Left colon (tissue), 2 donors: Measurements from ENCODE around the gene BTN3A1. TPM values are rescaled to one million over a fixed set of nuclear protein-coding genes. Genes with fewer than 3 reads are reported as not detected.
A peak's percentile ranks its signal among the peaks of the same experiment; 100 is the strongest.
"Not testable (repeated sequence)": the region's sequence is repeated elsewhere in the genome, so short reads cannot be mapped to it uniquely, and the experiment has no call there.

Source experiments
- ATAC-seq: fragments of 200-7000 bp; cut with Tn5 transposase; one replicate; pipeline ENCODE4 v1.9.1; 2020; ENCODE audit warnings: mild to moderate bottlenecking, moderate library complexity
- DNase-seq, 2 donors: peaks; one replicate each; pipeline ENCODE4 v3.0.0-alpha.2; 2020
- intact Hi-C, 2 donors: fragments of 100-400 bp; cut with DNase I in 1 of 2; cut with micrococcal nuclease in 1 of 2; formaldehyde crosslinking; loops; one replicate each; pipeline versions ENCODE4 v1.11.2 to v1.14.0; 2022; cut with DNase I, micrococcal nuclease
- total RNA-seq, 2 donors: library from RNA; stranded (reverse); fragmentation: NEBNext Ultra II Directional; extraction: Animal tissue kit (Norgen Biotek cat#: 25700); gene quantifications; one replicate each; pipeline ENCODE4 v1.2.1, GENCODE V29; 2021
- donor health status: DM: no; HTN: no; CAD: no.
- donor health status: DM: yes; HTN: yes; CAD: no.

Gene BTN3A1
- total RNA-seq, 2 donors from 2014 or later = 21.2 to 21.6 TPM

GRCh38 chr6:26375270-26375669 is 26.8 kb upstream of the BTN3A1 start:
- intact Hi-C loops = no loop called here
- ATAC-seq (no peak), DNase-seq (no peak)

- intact Hi-C loops = no loop called here
- DNase-seq (no peak), ATAC-seq (no peak)
These were observed 24.4 kb upstream of the BTN3A1 start for GRCh38 chr6:26377719-26378118.

- intact Hi-C loops, DNase-seq, ATAC-seq: not testable (repeated sequence)
These were observed 23.9 kb upstream of the BTN3A1 start for GRCh38 chr6:26378143-26378542.

- ATAC-seq = no peak
- intact Hi-C loops = no loop called here
- DNase-seq = no peak
These were observed 22.8 kb upstream of the BTN3A1 start for GRCh38 chr6:26379292-26379691.

- ATAC-seq = no peak
These were observed 22.3 kb upstream of the BTN3A1 start for GRCh38 chr6:26379740-26380139.

GRCh38 chr6:26380256-26380655 is 21.8 kb upstream of the BTN3A1 start:
- DNase-seq (no peak), ATAC-seq (no peak)
- intact Hi-C loops = no loop called here

More at GRCh38 chr6:26379740-26380139, 22.3 kb upstream of the BTN3A1 start:
- intact Hi-C loops = no loop called here
- no peak for DNase-seq

- intact Hi-C loops = no loop called here
- DNase-seq (no peak), ATAC-seq (no peak)
These were observed 20.0 kb upstream of the BTN3A1 start for GRCh38 chr6:26382121-26382520.

GRCh38 chr6:26383624-26384417 is 18.3 kb upstream of the BTN3A1 start:
- peak; percentile 37 to 52 for DNase-seq
- intact Hi-C loops = no loop called here
- ATAC-seq = peak; percentile 75

GRCh38 chr6:26385734-26386125 is 16.3 kb upstream of the BTN3A1 start:
- DNase-seq (no peak), ATAC-seq (no peak)
- intact Hi-C loops = no loop called here

- no peak for DNase-seq
- intact Hi-C loops = no loop called here
- no peak for ATAC-seq
These were observed 14.5 kb upstream of the BTN3A1 start for GRCh38 chr6:26387565-26387964.

- ATAC-seq (no peak), DNase-seq (no peak)
- intact Hi-C loops = no loop called here
These were observed 14.1 kb upstream of the BTN3A1 start for GRCh38 chr6:26388014-26388413.

GRCh38 chr6:26388441-26388840 is 13.6 kb upstream of the BTN3A1 start:
- no peak for ATAC-seq
- DNase-seq = no peak
- intact Hi-C loops = no loop called here

GRCh38 chr6:26389349-26389894 is 12.7 kb upstream of the BTN3A1 start:
- DNase-seq (no peak), ATAC-seq (no peak)
- intact Hi-C loops = no loop called here

GRCh38 chr6:26390531-26390930 is 11.5 kb upstream of the BTN3A1 start:
- DNase-seq (no peak), ATAC-seq (no peak)
- intact Hi-C loops = no loop called here

GRCh38 chr6:26392932-26393636 is 9.0 kb upstream of the BTN3A1 start:
- DNase-seq (no peak), ATAC-seq (no peak)
- intact Hi-C loops = no loop called here

- no peak for DNase-seq
- intact Hi-C loops = no loop called here
- peak; percentile 50 for ATAC-seq
These were observed 7.8 kb upstream of the BTN3A1 start for GRCh38 chr6:26394289-26394688.

GRCh38 chr6:26398555-26398954 is 3.5 kb upstream of the BTN3A1 start:
- ATAC-seq (no peak), DNase-seq (no peak)
- intact Hi-C loops = no loop called here

GRCh38 chr6:26400626-26401025 is 1.4 kb upstream of the BTN3A1 start:
- intact Hi-C loops = no loop called here
- ATAC-seq (no peak), DNase-seq (no peak)

- DNase-seq = no peak
- intact Hi-C loops = no loop called here
- ATAC-seq = peak; percentile 22
These were observed 587 bp upstream of the BTN3A1 start for GRCh38 chr6:26401389-26401986.

GRCh38 chr6:26403893-26404292 is 1.8 kb downstream of the BTN3A1 start:
- DNase-seq (no peak), ATAC-seq (no peak)
- intact Hi-C loops = no loop called here
